Endothelial cell of umbilical vein (primary cell): ENCODE measurements around the gene HNRNPA2B1. TPM values are rescaled to one million over a fixed set of nuclear protein-coding genes. Genes with fewer than 3 reads are reported as not detected.

Source experiments
- BruUV-seq: library from RNA; stranded (reverse); fragments of 400-500 nt; replicated peaks from 2 replicates; lab custom pipeline; 2021; lab: Mats Ljungman, UMichigan
- CTCF ChIA-PET: fragments of 300-600, 350-600 bp; sonication (Branson Sonifier 250); formaldehyde crosslinking; loops from one replicate; lab custom pipeline; 2021; ENCODE audit warnings: antibody characterized with exemption, inconsistent platforms; lab: Charles Lee
- POLR2A ChIA-PET: fragments of 300-600, 350-600 bp; sonication (Branson Sonifier 250); formaldehyde crosslinking; loops from one replicate; lab custom pipeline; 2021; ENCODE audit warnings: antibody characterized with exemption, inconsistent platforms; lab: Charles Lee
- DNase-seq: peaks from one replicate; pipeline ENCODE4 v3.0.0-alpha.2; 2011; ENCODE audit warnings: low read depth, low spot score
- FAIRE-seq: peaks from 2 replicates; lab custom pipeline; 2011; peaks lifted over from hg19 to GRCh38; lab: Jason Lieb, UNC
- H2AFZ ChIP-seq: 2 replicates; pipeline ENCODE4 v1.6.0; 2012; ENCODE audit warnings: low read depth, low read length, control low read depth, inconsistent platforms
- H3K27ac ChIP-seq: 2 replicates; pipeline ENCODE4 v1.5.1; 2011; ENCODE audit warnings: low read depth, mild to moderate bottlenecking, control low read depth, low read length, moderate library complexity; ENCODE audit not compliant: insufficient read depth
- H3K27me3 ChIP-seq, 2 experiments: 2 replicates each; pipeline versions ENCODE4 v1.6.0 to v1.6.1; 2011; ENCODE audit warnings: low read length in 2 of 2, mixed read lengths in 1 of 2; ENCODE audit not compliant: control insufficient read depth in 2 of 2, insufficient read depth in 2 of 2
- H3K36me3 ChIP-seq, 2 experiments: 2 replicates in 1 of 2; 3 replicates in 1 of 2; pipeline ENCODE4 v1.5.1; 2011; ENCODE audit warnings: low read length in 2 of 2, mild to moderate bottlenecking in 1 of 2, moderate library complexity in 1 of 2; ENCODE audit not compliant: control insufficient read depth in 2 of 2, insufficient read depth in 2 of 2; ENCODE audit errors: extremely low read depth in 1 of 2
- H3K4me1 ChIP-seq: 3 replicates; pipeline ENCODE4 v1.5.1; 2011; ENCODE audit warnings: mild to moderate bottlenecking, low read length; ENCODE audit not compliant: control insufficient read depth, insufficient read depth; ENCODE audit errors: extremely low read depth
- H3K4me2 ChIP-seq: 2 replicates; pipeline ENCODE4 v1.6.1; 2011; ENCODE audit warnings: low read length, control low read depth, mixed read lengths; ENCODE audit not compliant: insufficient read depth
- H3K4me3 ChIP-seq, 3 experiments: fragments of 200-600 bp in 1 of 3; sonication (generic), shearing (Covaris generic) in 1 of 3; replicated peaks in 1 of 3; 2 replicates each; pipeline ENCODE4 v1.5.1; 2011 to 2016; ENCODE audit warnings: control low read depth in 3 of 3, low read length in 3 of 3, mild to moderate bottlenecking in 2 of 3, inconsistent platforms in 1 of 3, low read depth in 1 of 3, moderate library complexity in 1 of 3; ENCODE audit not compliant: insufficient read depth in 1 of 3
- H3K79me2 ChIP-seq: 2 replicates; pipeline ENCODE4 v1.6.0; 2012; ENCODE audit warnings: low read length, inconsistent platforms; ENCODE audit not compliant: control insufficient read depth, insufficient read depth
- H3K9ac ChIP-seq: replicated peaks from 2 replicates; pipeline ENCODE3; 2011; ENCODE audit warnings: low read length, control low read depth; ENCODE audit not compliant: insufficient read depth; ENCODE audit errors: extremely low read depth
- H3K9me1 ChIP-seq: replicated peaks from 3 replicates; pipeline ENCODE4 v1.6.0; 2011; ENCODE audit warnings: mild to moderate bottlenecking, low read length; ENCODE audit not compliant: control insufficient read depth, insufficient read depth; ENCODE audit errors: extremely low read depth
- H3K9me3 ChIP-seq: replicated peaks from 2 replicates; pipeline ENCODE4 v1.5.1; 2012; ENCODE audit warnings: low read length, inconsistent platforms; ENCODE audit not compliant: control insufficient read depth, insufficient read depth
- H4K20me1 ChIP-seq: replicated peaks from 2 replicates; pipeline ENCODE3; 2011; ENCODE audit warnings: mild to moderate bottlenecking, low read length; ENCODE audit not compliant: control insufficient read depth, insufficient read depth; ENCODE audit errors: extremely low read depth
- CTCF ChIP-seq, 2 donors: IDR thresholded peaks; 1 replicate in 1 of 2; 2 replicates in 1 of 2; pipeline ENCODE4 v1.5.1; 2011; ENCODE audit warnings: low read length in 2 of 2, mild to moderate bottlenecking in 2 of 2, moderate library complexity in 2 of 2, control low read depth in 1 of 2, inconsistent platforms in 1 of 2, low read depth in 1 of 2; ENCODE audit not compliant: insufficient read depth in 1 of 2; ENCODE audit errors: extremely low read depth in 1 of 2
- EZH2 ChIP-seq: IDR thresholded peaks from 2 replicates; pipeline ENCODE4 v1.6.1; 2012; ENCODE audit warnings: borderline replicate concordance, low read depth, mild to moderate bottlenecking, moderate library complexity, low read length, inconsistent platforms; ENCODE audit not compliant: severe bottlenecking
- FOS ChIP-seq: IDR thresholded peaks from 2 replicates; pipeline ENCODE4 v1.6.1; 2011; ENCODE audit warnings: mild to moderate bottlenecking, low read length, moderate library complexity, borderline replicate concordance; ENCODE audit not compliant: insufficient read depth
- GATA2 ChIP-seq: IDR thresholded peaks from 2 replicates; pipeline ENCODE4 v1.7.0; 2011; ENCODE audit warnings: low read depth, mild to moderate bottlenecking, moderate library complexity, mixed read lengths, low read length; ENCODE audit not compliant: insufficient read length, insufficient read depth
- JUN ChIP-seq: IDR thresholded peaks from 2 replicates; pipeline ENCODE4 v1.6.1; 2011; ENCODE audit warnings: borderline replicate concordance, low read depth; ENCODE audit not compliant: insufficient read length, insufficient read depth
- MAX ChIP-seq: IDR thresholded peaks from 2 replicates; pipeline ENCODE4 v1.6.1; 2011; ENCODE audit not compliant: insufficient read depth, insufficient read length
- MYC ChIP-seq: IDR thresholded peaks from one replicate; pipeline ENCODE4 v1.6.1; 2011; ENCODE audit warnings: mild to moderate bottlenecking, low read depth, low read length
- POLR2A ChIP-seq: IDR thresholded peaks from 2 replicates; pipeline ENCODE4 v1.6.1; 2012; ENCODE audit warnings: low read depth, mild to moderate bottlenecking, control low read depth, low read length
- POLR2AphosphoS5 ChIP-seq: IDR thresholded peaks from 2 replicates; pipeline ENCODE4 v1.6.1; 2012; ENCODE audit warnings: low read depth, mild to moderate bottlenecking, control low read depth, low read length, moderate library complexity; ENCODE audit not compliant: insufficient read depth
- dilution Hi-C: fragments of 300-500 bp; cut with MboI; formaldehyde crosslinking; loops from one replicate; pipeline ENCODE4 v1.15.0; 2019; ENCODE audit warnings: low sequenced_read_pairs; ENCODE audit not compliant: extremely low pct_ligation_motif_present
- intact Hi-C: fragments of 100-400 bp; cut with micrococcal nuclease; formaldehyde crosslinking; loops from one replicate; pipeline ENCODE4 v1.10.0; 2022
- polyA plus RNA-seq, 4 experiments: library from polyadenylated mRNA; depleted of rRNA in 3 of 4; stranded (reverse) in 3 of 4; unstranded in 1 of 4; fragments of >200 nt; gene quantifications; 2 replicates each; pipeline versions ENCODE4 v1.2.1 to v1.2.3, GENCODE V29; 2011 to 2012; ENCODE audit warnings: missing spikeins in 1 of 4
- total RNA-seq: library from RNA; stranded (reverse); gene quantifications from 2 replicates; pipeline ENCODE4 v1.2.3, GENCODE V29; 2021

Gene HNRNPA2B1
- total and polyA plus RNA-seq, 2 donors (not counting 3 experiments of a cell fraction or from before 2014, with no cell fraction given): 198 to 703 TPM

- Histone ChIP-seq H3K36me3 (peaks cover 4 to 25% of the 10 kb centered on the region in 2 experiments), H3K79me2 (peaks cover 89% of the 10 kb centered on the region), H2AFZ (no peak overlapping the region), H3K4me1 (peaks cover 41% of the 10 kb centered on the region), H3K4me2 (no peak overlapping the region), H3K27ac (peak overlapping the region; percentile 97), H3K27me3 (no peaks in the 10 kb centered on the region), H3K9me3 (no peaks in the 10 kb centered on the region), H3K9me1 (no peaks in the 10 kb centered on the region), H4K20me1 (peaks cover 42% of the 10 kb centered on the region), H3K9ac (peak overlapping the region; percentile 100), H3K4me3 (peak overlapping the region; percentile 98 to 100 (median 98))
- dilution Hi-C loops: no loop called here
- ChIA-PET POLR2A (interaction anchor here (0.7 to 1.2 kb wide), 13 partner anchors 9 to 977 kb away, joined by 3 to 10 read pairs (median 4); partner anchors contain the start of genes HOXA7 and NFE2L3), CTCF (interaction anchor here (0.6 to 4.4 kb wide), 10 partner anchors 11 to 468 kb away, joined by 3 to 98 read pairs (median 8); partner anchors contain the start of gene NFE2L3)
- TF ChIP-seq MYC (no peak), EZH2 (no peak), FOS (no peak), MAX (no peak), CTCF (IDR thresholded peaks at IDR 0.05; ENCODE audit: extremely low read depth in 1 of 2, insufficient read depth in 1 of 2, low read depth in 1 of 2, low read length in 2 of 2) (no peak), GATA2 (no peak), POLR2AphosphoS5 (no peak), POLR2A (no peak), JUN (no peak)
- intact Hi-C loops: loop anchor here (1.0 to 10.0 kb wide), 8 partner anchors 46 to 1407 kb away; partner anchors contain the start of gene SKAP2
- FAIRE-seq: no peak
- TSS peak; percentile 23 for BruUV-seq
- peak; percentile 69 for DNase-seq
Measured at GRCh38 chr7:26200038-26200443, 505 bp downstream of the HNRNPA2B1 start.
